GM18498 (cell line): ENCODE data around the gene MOGAT2.
"Not testable (repeated sequence)": the region's sequence is repeated elsewhere in the genome, so short reads cannot be mapped to it uniquely, and the experiment has no call there.

Experiments used
- ATAC-seq: cut with Tn5 transposase; IDR thresholded peaks from one replicate; pipeline ENCODE4 v1.9.1; 2021; ENCODE audit warnings: mild to moderate bottlenecking, moderate library complexity; ENCODE audit not compliant: unreplicated experiment

The MOGAT2 gene

GRCh38 chr11:75718419-75719339, 1.0 kb downstream of the MOGAT2 start:
- no peak for ATAC-seq

- ATAC-seq = no peak
Observed at GRCh38 chr11:75719340-75720239, 2.0 kb downstream of the MOGAT2 start.

GRCh38 chr11:75720639-75721038, 3.0 kb downstream of the MOGAT2 start:
- ATAC-seq = no peak

GRCh38 chr11:75721852-75722668, 4.4 kb downstream of the MOGAT2 start:
- ATAC-seq = no peak

DNA sequence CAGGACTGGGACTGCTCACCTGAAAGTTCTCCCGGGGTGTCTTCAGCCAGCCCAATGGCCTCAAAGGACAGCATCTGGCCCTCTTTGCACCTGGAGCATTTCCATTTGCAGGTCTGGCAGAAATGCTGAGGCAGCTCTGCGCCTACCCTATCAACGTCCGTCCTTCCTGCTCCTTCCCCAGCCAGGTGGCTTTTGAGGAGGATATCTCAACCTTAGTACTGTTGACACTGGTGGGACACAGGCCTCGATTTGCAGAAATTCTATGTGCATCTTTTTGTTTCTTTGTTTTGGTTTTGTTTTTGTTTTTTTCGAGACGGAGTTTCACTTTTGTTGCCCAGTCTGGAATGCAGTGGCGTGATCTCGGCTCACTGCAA, 5.0 kb downstream of the MOGAT2 start:
- no peak for ATAC-seq

GRCh38 chr11:75725547-75726320, 8.1 kb downstream of the MOGAT2 start:
- no peak for ATAC-seq

DNA sequence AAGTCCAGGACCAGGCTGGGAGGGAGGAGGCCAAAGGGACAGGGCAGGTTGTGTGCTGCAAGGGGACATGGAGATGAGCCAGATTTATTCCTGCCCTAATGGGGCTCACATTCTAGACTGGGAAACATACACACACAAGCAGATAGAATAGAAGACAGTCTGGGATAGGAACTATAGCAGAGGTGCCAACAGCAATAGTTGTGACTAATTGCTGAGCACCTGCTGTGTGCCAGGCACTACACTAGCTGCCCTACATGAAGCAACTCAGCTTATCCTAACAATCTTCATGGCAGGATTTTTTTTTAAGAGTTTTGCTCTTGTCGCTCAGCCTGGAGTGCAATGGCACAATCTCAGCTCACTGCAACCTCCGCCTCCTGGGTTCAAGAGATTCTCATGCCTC, 11.4 kb downstream of the MOGAT2 start:
- ATAC-seq = no peak

DNA sequence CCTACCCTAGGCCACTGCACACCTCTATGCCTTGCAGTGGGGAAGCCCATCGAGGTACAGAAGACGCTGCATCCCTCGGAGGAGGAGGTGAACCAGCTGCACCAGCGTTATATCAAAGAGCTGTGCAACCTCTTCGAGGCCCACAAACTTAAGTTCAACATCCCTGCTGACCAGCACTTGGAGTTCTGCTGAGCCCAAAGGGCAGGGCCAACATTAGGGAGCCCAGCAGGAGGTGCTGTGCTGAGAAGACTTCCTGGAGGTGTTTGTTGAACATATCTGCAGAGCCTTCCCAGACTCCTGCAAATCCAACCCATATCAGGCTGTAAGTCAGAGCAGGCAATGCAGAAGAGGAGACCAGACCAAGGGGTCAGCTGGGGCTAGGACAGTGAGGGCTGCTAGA, 13.5 kb downstream of the MOGAT2 start:
- no peak for ATAC-seq

DNA sequence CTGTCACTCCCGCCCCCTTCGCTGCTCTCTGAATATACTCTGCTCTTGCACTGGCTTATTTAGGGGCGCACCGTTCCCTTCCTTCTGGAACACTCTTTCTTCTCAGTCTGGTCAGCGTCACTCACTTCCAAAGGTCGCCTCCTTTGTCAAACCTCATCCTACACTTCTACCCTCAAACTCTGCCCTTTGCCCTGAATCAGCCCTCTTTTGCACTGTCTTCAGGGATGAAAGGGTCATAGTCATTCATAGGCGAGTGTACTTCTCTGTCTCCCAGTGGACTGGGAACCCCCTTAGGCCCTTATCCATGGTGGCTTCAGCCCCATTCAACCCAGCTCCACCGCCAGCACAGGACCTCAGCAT, 15.4 kb downstream of the MOGAT2 start:
- ATAC-seq = no peak

DNA sequence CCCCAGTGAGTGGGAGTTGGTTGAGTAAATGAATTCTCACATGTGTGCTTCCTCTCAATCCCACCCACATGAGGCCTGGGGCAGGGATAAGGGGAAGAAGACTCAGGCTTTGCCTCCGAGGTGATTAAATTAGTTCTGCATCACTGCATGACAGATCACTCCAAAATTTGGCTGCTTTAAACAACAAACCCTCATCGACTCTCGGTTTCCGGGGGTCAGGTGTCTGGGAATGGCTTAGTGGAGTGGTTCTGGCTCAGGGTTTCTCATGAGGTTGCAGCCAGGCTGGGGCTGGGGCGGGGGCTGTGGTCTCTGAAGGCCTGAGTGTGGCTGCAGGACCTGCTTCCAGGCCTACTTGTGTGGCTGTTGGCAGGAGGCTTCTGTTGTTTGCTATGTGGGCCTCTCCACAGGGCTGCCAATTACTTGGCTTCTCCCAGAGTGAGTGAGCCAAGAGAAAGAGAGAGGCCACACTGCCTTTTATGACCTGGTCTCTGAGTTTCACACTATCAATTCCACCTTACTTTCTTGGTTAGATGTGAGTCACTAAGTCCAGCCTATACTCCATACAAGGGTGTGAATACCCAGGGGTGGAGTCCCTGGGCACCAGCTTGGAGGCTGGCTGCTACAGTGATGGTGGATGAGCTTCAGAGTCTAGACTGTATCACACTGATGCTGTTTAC, 15.9 kb downstream of the MOGAT2 start:
- ATAC-seq = no peak

DNA sequence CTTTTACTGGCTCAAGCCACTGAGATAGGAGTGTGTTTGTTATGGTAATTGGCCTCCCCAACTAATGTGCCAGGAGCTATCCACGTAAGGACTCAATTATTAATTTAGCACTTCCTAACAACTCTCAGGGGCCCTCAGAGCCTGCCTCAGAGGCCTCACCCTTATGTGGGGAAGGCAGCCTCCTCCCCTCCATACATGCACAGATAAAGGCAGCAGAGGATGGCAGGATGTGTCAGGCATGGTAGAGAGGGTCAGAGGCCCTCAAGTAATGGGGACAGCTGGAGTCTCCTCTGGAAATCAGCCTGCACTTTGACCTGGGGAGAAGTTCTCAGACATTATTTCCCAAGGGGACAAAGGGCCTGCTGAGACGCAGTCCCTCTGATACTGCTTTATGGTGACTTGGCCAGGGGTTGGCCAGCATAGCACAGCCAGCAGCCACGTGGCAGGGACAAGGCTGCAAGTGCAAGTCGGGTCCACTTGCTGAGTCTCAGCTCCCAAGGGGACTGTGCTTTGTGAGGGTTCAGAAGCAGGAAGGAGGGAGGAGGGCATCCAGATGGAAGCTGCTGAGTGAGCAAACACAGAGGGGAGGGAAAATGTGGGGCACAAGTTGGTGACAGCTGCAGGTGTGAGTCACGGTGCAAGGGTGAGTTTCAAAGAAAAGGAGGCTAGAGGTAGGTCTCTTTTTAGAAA, 17.0 kb downstream of the MOGAT2 start:
- ATAC-seq = no peak

GRCh38 chr11:75735181-75735845, 17.7 kb downstream of the MOGAT2 start:
- no peak for ATAC-seq

DNA sequence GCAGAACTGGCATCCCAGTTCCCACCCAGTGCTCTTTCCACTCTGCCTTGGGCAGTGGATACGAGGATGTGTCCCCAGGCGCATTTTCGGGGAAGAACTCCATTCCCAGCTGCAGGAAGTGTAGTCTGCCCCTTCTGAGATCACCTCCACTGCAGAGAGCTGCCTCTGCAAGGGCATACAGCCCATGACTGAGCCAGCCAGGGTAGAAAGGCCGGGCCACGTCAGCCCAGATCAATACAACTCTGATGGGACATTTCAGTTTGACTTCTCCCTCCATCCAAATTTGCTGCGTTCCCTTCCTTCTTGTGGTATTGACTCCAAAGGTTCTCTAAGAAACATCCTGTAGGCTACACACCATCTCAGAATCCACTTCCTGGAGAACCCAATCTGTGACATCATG, 19.7 kb downstream of the MOGAT2 start:
- ATAC-seq = no peak

DNA sequence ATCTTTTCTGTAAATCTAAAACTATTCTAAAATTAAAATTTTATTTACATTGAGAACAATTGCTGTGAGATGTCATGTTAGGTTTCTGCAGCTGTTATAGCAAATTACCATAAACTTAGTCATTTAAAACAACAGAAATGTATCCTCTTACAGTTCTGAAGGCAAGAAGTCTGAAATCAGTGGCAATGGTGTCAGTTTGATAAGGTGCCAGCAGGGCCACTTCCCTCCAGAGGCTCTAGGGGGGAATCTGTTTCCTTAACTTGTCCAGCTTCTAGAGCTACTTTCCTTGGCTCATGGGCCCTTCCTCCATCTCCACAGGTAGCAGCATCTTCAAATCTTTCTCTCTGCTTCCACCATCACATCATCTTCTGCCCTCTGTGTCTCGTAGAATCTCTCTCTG, 23.0 kb downstream of the MOGAT2 start:
- ATAC-seq = no peak

GRCh38 chr11:75743159-75743558, 25.5 kb downstream of the MOGAT2 start:
- not testable (repeated sequence) for ATAC-seq

GRCh38 chr11:75743711-75744563, 26.3 kb downstream of the MOGAT2 start:
- no peak for ATAC-seq

DNA sequence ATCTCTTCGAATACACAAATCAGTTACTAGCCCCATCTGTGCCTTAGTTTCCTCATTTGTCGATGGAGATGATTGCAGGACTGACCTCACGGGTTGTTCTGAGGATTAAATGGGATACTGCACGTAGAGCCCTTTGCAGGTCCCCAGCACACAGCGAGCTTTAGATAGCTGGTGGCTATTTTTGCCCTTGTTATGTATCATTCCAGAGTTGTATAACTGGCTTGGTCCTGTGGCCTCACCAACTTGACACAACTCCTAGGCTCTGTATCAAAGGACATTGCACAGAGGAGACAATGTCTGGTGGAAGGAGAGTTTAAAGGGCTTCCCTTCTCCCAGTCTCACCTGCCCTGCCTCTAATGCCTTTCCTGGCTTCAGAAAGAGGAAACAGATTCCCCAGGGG, 28.2 kb downstream of the MOGAT2 start:
- no peak for ATAC-seq
